22Rv1 (cell line): ENCODE results near the gene GLYATL1B.
"Not testable (repeated sequence)": the region's sequence is repeated elsewhere in the genome, so short reads cannot be mapped to it uniquely, and the experiment has no call there.

Source experiments
- H3K27ac ChIP-seq: fragments of 450-650 bp; 2 replicates; pipeline ENCODE4 v1.5.1; 2017
- CTCF ChIP-seq: fragments of 450-650 bp; IDR thresholded peaks from 2 replicates; pipeline ENCODE4 v1.5.1; 2017; ENCODE audit warnings: mild to moderate bottlenecking
- ZFX ChIP-seq: fragments of 450-650 bp; IDR thresholded peaks from 2 replicates; pipeline ENCODE4 v1.6.1; 2017; ENCODE audit warnings: antibody characterized with exemption, borderline replicate concordance

Gene GLYATL1B

DNA sequence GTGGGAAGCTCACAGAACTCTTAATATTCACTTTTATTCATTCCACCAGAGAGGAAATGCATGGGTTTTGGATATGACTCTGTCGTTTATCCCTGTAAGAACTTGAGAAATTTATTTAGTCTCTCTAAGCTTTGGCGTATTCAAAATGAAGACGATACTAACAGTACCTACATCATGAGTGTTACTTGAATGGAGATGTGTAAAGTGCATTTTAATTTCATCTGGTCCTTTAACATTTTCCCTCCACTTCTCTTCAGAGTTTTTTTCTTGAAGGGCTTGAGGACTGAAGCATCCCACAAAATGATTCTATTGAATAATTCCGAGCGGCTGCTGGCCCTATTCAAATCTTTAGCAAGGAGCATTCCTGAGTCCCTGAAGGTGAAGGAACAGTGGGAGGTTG is at the start of gene GLYATL1B:
Gene GLYATL1B (plus strand): TSS at position 301 of the 400 bp plus-strand sequence. CDS start 0 bp downstream, at position 301.
- H3K27ac ChIP-seq = not testable (repeated sequence)

DNA sequence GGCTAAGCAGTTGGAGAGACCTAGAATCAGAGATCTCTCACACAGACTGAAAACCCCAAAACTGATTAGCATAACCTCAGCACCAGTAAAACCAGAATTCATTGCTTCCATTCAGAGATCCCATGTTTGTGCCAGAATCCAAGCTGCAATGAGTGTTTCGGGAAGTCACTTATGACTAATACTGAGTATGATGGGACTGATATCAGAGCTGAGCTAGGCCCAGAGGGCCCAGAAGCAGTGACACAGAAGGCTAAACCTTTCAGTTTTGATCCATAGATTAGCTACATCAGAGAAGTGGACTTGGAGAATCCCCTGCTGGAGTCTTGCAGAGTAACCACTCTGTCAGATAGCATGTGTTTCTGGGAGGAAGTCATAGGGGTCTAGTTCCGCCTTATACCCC is 49.6 kb upstream of the GLYATL1B start:
- H3K27ac ChIP-seq = peak overlapping the region; percentile 53

DNA sequence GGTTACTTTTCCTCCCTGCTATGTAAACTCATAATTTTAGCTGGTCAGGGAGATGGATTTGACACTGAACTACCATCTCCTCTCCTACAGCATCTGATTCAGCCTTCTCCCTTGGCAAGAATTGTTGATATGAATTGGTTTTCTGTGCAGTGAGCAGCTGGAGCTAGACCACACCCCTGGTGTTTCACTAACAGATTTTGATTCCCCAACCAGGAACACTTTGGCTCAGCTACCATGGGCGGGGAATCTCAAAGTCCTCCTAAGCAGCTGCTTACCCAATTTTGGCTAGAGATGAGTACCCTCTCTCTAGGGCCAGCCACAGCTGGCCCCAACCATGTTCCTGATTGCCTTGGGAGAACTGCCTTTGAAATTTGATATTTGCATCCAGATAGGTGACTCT is 48.7 kb upstream of the GLYATL1B start:
- H3K27ac ChIP-seq = peak overlapping the region; percentile 53

- TF ChIP-seq CTCF (no peak), ZFX (no peak)
- H3K27ac ChIP-seq = no peak overlapping the region
Measured at GRCh38 chr11:59040607-59041006, 45.5 kb upstream of the GLYATL1B start.

DNA sequence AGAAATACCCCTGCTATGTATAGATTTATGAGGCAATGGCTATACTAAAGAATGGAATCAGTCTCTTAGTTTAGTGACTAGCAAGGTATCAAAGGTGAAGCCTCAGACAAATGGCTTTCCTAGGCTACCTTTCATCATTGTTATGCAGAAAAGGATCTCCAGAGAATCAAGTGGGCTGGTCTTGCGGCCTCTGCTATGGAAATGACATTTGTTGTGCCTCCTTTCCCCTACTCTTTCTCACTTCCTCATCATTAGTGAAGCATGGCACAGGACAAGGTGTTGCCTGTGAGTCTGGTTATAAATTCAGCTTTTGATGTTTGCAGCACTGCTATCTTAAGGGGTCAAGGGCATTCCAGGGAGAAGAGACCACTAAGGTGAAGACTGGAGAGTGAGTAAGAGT is 34.7 kb upstream of the GLYATL1B start:
- H3K27ac ChIP-seq = not testable (repeated sequence)

- H3K27ac ChIP-seq = peak overlapping the region; percentile 31; the same call in 1 of the 2 replicates
Measured at GRCh38 chr11:59052355-59052754, 33.8 kb upstream of the GLYATL1B start.

GRCh38 chr11:59053387-59053786 is 32.7 kb upstream of the GLYATL1B start:
- 0 out of 2 replicates have a peak overlapping the region, but pooled peaks have one; percentile 31 for H3K27ac ChIP-seq
- TF ChIP-seq CTCF (peak; percentile 63), ZFX (no peak)

- peak overlapping the region; percentile 53 for H3K27ac ChIP-seq
- peak; percentile 79 for TF ChIP-seq CTCF
Measured at GRCh38 chr11:59058120-59059033, 27.7 kb upstream of the GLYATL1B start.

DNA sequence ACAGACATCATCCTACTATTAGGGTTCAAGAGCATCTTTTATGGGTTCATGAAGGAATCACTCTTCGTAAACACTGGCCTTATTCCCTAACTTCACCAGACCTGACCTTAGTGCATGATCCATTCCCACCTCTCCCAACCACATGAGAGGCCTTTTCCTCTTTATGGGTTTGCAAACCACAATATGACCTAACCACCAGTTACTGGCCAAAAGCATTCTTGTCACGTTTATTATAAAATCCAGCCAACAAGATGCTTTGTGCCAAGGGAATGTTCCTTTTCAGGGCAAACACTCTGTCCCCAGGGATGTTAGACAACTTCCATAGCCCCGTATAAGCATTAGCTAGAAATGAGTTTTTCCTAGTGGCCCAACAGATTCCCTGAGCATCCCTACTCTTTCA is 26.0 kb upstream of the GLYATL1B start:
- not testable (repeated sequence) for H3K27ac ChIP-seq

DNA sequence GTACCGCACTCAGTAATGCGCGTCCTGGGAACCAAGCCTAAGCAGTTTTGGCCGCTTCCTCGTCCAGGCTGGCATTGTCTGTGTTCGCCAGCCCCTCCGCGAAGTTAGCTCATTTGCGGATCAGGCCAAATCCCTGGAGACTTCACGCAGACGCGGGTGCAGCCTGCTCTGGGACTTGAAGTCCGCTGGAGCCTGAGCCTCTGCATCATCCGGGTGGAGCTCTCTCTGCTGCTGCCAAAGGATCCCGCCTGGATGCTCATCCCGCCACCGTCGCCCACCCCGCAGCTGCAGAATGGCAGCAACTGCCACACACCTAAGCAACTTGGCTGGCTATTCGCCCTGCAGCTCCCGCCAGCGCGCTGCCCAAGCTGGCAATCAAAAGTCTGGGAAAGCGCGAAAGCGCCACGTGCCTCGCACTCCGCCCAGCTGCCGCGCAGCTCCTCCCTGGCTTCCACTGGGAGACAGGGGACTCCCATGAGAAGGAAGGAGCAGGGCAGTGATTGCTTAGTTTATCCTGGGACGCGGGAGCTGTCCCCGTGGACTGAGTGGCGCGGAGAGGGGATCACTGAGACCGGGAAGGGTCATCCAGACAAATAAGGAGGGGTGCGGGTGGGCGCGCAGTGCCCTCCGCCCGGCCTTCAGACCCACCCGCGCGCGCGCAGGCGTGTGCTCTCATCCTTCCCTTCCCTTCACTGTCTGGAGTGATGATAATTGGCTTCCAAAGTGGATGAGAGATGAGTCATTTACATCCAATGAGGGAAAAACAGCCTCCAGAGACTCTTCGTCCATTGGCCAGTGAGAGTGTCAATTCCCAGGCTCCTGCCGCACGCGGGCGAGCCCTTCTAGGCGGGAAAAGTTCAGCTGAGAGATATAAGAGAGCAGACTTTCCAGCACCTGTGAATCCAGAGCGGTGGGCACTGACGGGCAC is 23.2 kb upstream of the GLYATL1B start:
- no peak overlapping the region for H3K27ac ChIP-seq
- no peak for TF ChIP-seq ZFX
- no peak for TF ChIP-seq CTCF

DNA sequence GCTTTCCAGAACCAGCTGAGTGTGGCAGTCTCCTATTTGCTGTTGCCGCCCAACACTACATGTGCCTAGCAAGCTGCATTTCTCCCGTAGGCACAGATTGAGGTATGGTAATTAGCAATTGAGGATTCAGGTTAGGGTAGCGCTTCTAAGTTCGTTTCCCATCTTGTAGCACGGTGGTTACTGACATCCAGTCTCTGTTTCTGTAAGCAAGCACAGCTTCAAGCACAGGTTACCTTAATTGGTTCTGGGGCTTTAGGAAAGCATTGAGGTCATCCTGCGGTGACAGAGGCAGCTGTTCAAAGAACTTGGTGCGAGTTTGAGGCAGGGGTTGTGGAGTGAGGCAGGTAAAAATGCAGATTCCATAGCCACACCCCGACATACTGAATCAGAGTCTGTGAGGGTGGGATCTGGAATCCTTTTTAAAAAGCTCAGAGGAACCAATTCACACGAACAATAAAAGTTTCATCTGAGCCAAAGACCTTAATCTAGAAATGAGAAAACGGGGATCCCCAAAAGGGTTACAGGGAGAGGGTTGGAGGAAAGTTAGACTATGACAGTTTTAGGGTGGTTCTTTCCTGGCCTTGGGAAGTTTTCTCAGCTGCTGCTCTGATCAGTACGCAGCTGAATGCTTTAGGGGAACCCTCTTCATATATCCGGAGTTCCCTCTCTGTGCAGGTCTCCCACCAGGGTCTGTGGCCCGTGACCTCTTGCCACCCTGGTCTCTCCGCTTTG is 21.9 kb upstream of the GLYATL1B start:
- H3K27ac ChIP-seq = not testable (repeated sequence)
